ENCODE data around the gene PTPN5.

The PTPN5 gene

GRCh38 chr11:18765554-18765953 lies 26.0 kb downstream of the PTPN5 start:
- no peak for TF ChIP-seq BHLHE40 (IDR thresholded peaks at IDR 0.05; ENCODE audit: borderline replicate concordance)
- no peak for TF ChIP-seq LEF1 (IDR thresholded peaks at IDR 0.05; ENCODE audit: borderline replicate concordance)
- TF ChIP-seq FOXK2 (IDR thresholded peaks at IDR 0.05) = no peak
- TF ChIP-seq HDGF (IDR thresholded peaks at IDR 0.05; ENCODE audit: borderline replicate concordance) = no peak
- no peak for TF ChIP-seq ZNF384 (IDR thresholded peaks at IDR 0.05)
- no peak for TF ChIP-seq SP1 (IDR thresholded peaks at IDR 0.05)
- TF ChIP-seq FOXM1 (IDR thresholded peaks at IDR 0.05; ENCODE audit: borderline replicate concordance) = no peak
- TF ChIP-seq CTBP1 (IDR thresholded peaks at IDR 0.05; ENCODE audit: borderline replicate concordance) = no peak
- no peak for TF ChIP-seq TARDBP (IDR thresholded peaks at IDR 0.05)
- TF ChIP-seq PKNOX1 (IDR thresholded peaks at IDR 0.05) = no peak
- TF ChIP-seq SUZ12 (IDR thresholded peaks at IDR 0.05) = no peak
- no peak for TF ChIP-seq ARNT (IDR thresholded peaks at IDR 0.05)
- TF ChIP-seq NFRKB (IDR thresholded peaks at IDR 0.05) = no peak
- TF ChIP-seq FOXA1 (IDR thresholded peaks at IDR 0.05) = no peak
- no peak for TF ChIP-seq ELF4 (IDR thresholded peaks at IDR 0.05)
- TF ChIP-seq L3MBTL2 (conservative IDR thresholded peaks at IDR 0.05) = no peak
- POLR2A ChIA-PET = no interaction called here
- CTCF ChIA-PET = interaction anchor here (2.4 kb wide), 1 partner anchor 9 kb away, joined by 14 read pairs; no protein-coding TSS in a partner anchor
- DNase-seq (ENCODE audit: extremely low spot score) = no peak

GRCh38 chr11:18761741-18762140 lies 29.9 kb downstream of the PTPN5 start:
- ChIA-PET CTCF (no interaction called here), POLR2A (no interaction called here)
- no peak for TF ChIP-seq BHLHE40 (IDR thresholded peaks at IDR 0.05; ENCODE audit: borderline replicate concordance)
- no peak for DNase-seq (ENCODE audit: extremely low spot score)

- no peak for DNase-seq (ENCODE audit: extremely low spot score)
- ChIA-PET CTCF (no interaction called here), POLR2A (no interaction called here)
- TF ChIP-seq L3MBTL2 (conservative IDR thresholded peaks at IDR 0.05) (no peak), FOXM1 (IDR thresholded peaks at IDR 0.05; ENCODE audit: borderline replicate concordance) (no peak), FOXA1 (IDR thresholded peaks at IDR 0.05) (no peak), NFRKB (IDR thresholded peaks at IDR 0.05) (no peak), ELF4 (IDR thresholded peaks at IDR 0.05) (no peak), CTBP1 (IDR thresholded peaks at IDR 0.05; ENCODE audit: borderline replicate concordance) (no peak)
These were observed 30.5 kb downstream of the PTPN5 start for GRCh38 chr11:18761144-18761543.

- DNase-seq (ENCODE audit: extremely low spot score) = no peak
- TF ChIP-seq L3MBTL2 (conservative IDR thresholded peaks at IDR 0.05) (no peak), ZNF384 (IDR thresholded peaks at IDR 0.05) (no peak), SP1 (IDR thresholded peaks at IDR 0.05) (no peak), NFRKB (IDR thresholded peaks at IDR 0.05) (no peak), LEF1 (IDR thresholded peaks at IDR 0.05; ENCODE audit: borderline replicate concordance) (no peak), BHLHE40 (IDR thresholded peaks at IDR 0.05; ENCODE audit: borderline replicate concordance) (no peak), FOXM1 (IDR thresholded peaks at IDR 0.05; ENCODE audit: borderline replicate concordance) (no peak), TARDBP (IDR thresholded peaks at IDR 0.05) (no peak), ARNT (IDR thresholded peaks at IDR 0.05) (no peak), CTBP1 (IDR thresholded peaks at IDR 0.05; ENCODE audit: borderline replicate concordance) (no peak)
- ChIA-PET POLR2A (interaction anchor here (0.6 kb wide), 1 partner anchor 235 kb away, joined by 3 read pairs; no protein-coding TSS in a partner anchor), CTCF (interaction anchor here (0.6 to 1.3 kb wide), 5 partner anchors 30 to 648 kb away, joined by 3 to 6 read pairs (median 3); no protein-coding TSS in a partner anchor)
These were observed 33.8 kb downstream of the PTPN5 start for GRCh38 chr11:18757811-18758210.

- DNase-seq (ENCODE audit: extremely low spot score) = no peak
- TF ChIP-seq FOXM1 (IDR thresholded peaks at IDR 0.05; ENCODE audit: borderline replicate concordance) (no peak), TARDBP (IDR thresholded peaks at IDR 0.05) (no peak), ZNF384 (IDR thresholded peaks at IDR 0.05) (no peak), SP1 (IDR thresholded peaks at IDR 0.05) (no peak), PKNOX1 (IDR thresholded peaks at IDR 0.05) (no peak)
- CTCF ChIA-PET = no interaction called here
- POLR2A ChIA-PET = no interaction called here
These were observed 34.7 kb downstream of the PTPN5 start for GRCh38 chr11:18756889-18757288.

- POLR2A ChIA-PET = no interaction called here
- CTCF ChIA-PET = no interaction called here
- no peak for TF ChIP-seq CTBP1 (IDR thresholded peaks at IDR 0.05; ENCODE audit: borderline replicate concordance)
- no peak for TF ChIP-seq TARDBP (IDR thresholded peaks at IDR 0.05)
- no peak for TF ChIP-seq ZNF384 (IDR thresholded peaks at IDR 0.05)
- no peak for TF ChIP-seq NFRKB (IDR thresholded peaks at IDR 0.05)
- no peak for TF ChIP-seq SUZ12 (IDR thresholded peaks at IDR 0.05)
- no peak for TF ChIP-seq ELF4 (IDR thresholded peaks at IDR 0.05)
- TF ChIP-seq PKNOX1 (IDR thresholded peaks at IDR 0.05) = no peak
- no peak for TF ChIP-seq L3MBTL2 (conservative IDR thresholded peaks at IDR 0.05)
- TF ChIP-seq BHLHE40 (IDR thresholded peaks at IDR 0.05; ENCODE audit: borderline replicate concordance) = no peak
- TF ChIP-seq HDGF (IDR thresholded peaks at IDR 0.05; ENCODE audit: borderline replicate concordance) = no peak
- no peak for DNase-seq (ENCODE audit: extremely low spot score)
These were observed 37.3 kb downstream of the PTPN5 start for GRCh38 chr11:18754308-18754707.

GRCh38 chr11:18752502-18752901 lies 39.1 kb downstream of the PTPN5 start:
- no peak for DNase-seq (ENCODE audit: extremely low spot score)
- CTCF ChIA-PET = no interaction called here
- POLR2A ChIA-PET = no interaction called here
- TF ChIP-seq FOXA1 (IDR thresholded peaks at IDR 0.05) = no peak
- TF ChIP-seq FOXK2 (IDR thresholded peaks at IDR 0.05) = no peak
- no peak for TF ChIP-seq HDGF (IDR thresholded peaks at IDR 0.05; ENCODE audit: borderline replicate concordance)

All from HEK293T (cell line).